Fibroblast of skin of left quadriceps (primary cell): ENCODE data around the gene NECAB3.

Experiments
- DNase-seq, 2 experiments: peaks; one replicate each; pipeline ENCODE4 v3.0.0-alpha.2; 2013; ENCODE audit warnings: low read depth in 2 of 2

Gene NECAB3

DNA sequence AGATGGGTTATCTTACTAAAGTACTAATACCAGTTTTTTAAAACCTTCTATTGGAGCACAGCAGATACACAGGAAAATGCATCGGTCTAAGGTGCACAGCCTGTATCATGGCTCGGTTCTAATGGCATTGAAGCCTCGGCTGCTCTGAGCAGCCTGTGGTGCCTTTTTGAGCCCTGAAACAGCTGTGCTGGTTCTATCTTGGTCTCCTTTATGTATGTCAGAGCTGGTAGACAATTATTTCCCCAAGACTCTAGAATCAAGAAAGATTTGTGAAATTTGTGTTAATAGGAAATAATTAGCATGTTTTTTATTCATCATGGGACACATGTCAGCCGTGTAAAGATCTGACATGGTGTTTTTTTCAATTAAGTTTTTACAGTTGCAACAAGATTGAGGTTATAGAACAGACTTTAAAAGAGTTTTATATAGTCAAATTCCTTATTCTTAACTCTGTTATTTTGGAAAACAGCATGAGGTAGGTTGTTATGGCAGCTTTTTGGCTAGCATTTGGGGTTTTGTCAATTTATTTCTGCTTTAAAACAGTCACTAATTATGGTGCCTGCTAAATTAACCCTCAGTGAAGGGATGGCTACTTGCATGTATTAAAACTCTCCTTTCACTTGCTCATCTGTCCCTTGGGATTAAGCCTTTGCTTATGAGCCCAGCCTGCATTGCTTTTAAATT is 52.4 kb downstream of the NECAB3 start:
- no peak for DNase-seq

DNA sequence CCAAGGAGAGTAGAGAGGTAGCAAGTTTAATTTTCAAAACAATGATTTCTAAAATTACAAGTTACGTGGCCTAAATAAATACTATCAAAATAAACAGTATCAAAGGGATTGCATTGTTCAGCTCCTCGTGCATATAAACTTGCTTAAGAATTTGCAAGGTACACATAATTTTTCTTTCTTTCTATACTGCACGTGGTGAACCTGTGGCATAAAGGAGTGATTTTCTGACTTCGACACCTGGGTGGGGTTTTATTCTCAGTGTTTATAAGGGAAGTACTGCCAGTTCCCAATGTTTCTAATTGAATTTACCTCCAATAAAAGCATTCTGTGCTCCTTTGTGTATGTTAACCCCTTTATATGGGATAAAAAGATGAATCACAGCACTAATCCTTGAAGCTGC is 62.2 kb downstream of the NECAB3 start:
- no peak for DNase-seq

GRCh38 chr20:33611106-33611505 is 63.1 kb downstream of the NECAB3 start:
- no peak for DNase-seq

DNA sequence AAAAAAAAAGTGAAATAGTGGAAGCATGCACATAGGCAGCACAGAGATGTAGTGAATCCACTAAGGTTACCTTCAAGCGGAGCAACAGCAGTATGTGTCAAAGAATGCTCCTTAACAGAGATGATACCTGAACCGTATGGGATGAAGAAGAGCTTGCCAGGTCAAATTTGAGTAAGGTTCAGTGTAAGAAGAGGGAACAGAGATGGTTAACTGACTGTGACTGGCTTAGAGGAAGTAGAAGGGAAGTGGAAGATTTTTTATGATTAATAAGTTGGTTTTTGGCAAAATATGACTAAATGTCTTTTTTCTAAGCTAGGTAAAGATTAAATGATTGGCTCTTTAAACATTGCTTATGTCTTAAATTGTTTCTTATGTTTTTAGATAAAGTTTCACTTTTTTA is 64.7 kb downstream of the NECAB3 start:
- no peak for DNase-seq
